Measurements from ENCODE around the gene TMEM139. TPM values are rescaled to one million over a fixed set of nuclear protein-coding genes. Genes with fewer than 3 reads are reported as not detected.
A peak's percentile ranks its signal among the peaks of the same experiment; 100 is the strongest.

TMEM139 gene
- total and polyA plus RNA-seq, 2 experiments from 2014 or later, result 15.6 to 19.8 TPM

GRCh38 chr7:143240291-143241168 lies 44.2 kb upstream of the TMEM139 start:
- Histone ChIP-seq H3K27ac (peak overlapping the region; percentile 21), H2AFZ (peak overlapping the region; percentile 13), H3K4me3 (no peak overlapping the region), H3K36me3 (replicated peaks; ENCODE audit: insufficient read depth, low read depth) (no peaks in the 10 kb centered on the region), H3K4me1 (ENCODE audit: insufficient read depth) (peaks cover 3% of the 10 kb centered on the region), H3K9me2 (replicated peaks; ENCODE audit: insufficient read depth) (no peaks in the 10 kb centered on the region), H3K9me3 (ENCODE audit: low read depth) (peaks cover 5% of the 10 kb centered on the region), H3K4me2 (peak overlapping the region; percentile 59), H4K20me1 (ENCODE audit: insufficient read depth, poor library complexity, severe bottlenecking) (no peaks in the 10 kb centered on the region), H3K27me3 (no peaks in the 10 kb centered on the region), H3K79me2 (no peaks in the 10 kb centered on the region)
- no peak for TF ChIP-seq EZH2phosphoT487 (IDR thresholded peaks at IDR 0.05; ENCODE audit: low read depth, severe bottlenecking, unreplicated experiment)
- TF ChIP-seq, protein P1, sequence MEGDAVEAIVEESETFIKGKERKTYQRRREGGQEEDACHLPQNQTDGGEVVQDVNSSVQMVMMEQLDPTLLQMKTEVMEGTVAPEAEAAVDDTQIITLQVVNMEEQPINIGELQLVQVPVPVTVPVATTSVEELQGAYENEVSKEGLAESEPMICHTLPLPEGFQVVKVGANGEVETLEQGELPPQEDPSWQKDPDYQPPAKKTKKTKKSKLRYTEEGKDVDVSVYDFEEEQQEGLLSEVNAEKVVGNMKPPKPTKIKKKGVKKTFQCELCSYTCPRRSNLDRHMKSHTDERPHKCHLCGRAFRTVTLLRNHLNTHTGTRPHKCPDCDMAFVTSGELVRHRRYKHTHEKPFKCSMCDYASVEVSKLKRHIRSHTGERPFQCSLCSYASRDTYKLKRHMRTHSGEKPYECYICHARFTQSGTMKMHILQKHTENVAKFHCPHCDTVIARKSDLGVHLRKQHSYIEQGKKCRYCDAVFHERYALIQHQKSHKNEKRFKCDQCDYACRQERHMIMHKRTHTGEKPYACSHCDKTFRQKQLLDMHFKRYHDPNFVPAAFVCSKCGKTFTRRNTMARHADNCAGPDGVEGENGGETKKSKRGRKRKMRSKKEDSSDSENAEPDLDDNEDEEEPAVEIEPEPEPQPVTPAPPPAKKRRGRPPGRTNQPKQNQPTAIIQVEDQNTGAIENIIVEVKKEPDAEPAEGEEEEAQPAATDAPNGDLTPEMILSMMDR (IDR thresholded peaks at IDR 0.05; ENCODE audit: poor library complexity), result peak; percentile 96
- 19% methylated on average over 9 of the region's 9 CpGs for WGBS (ENCODE audit: low lambda C conversion rate, missing lambda C conversion rate)
- peak; percentile 87 for DNase-seq (ENCODE audit: low spot score)

DNA sequence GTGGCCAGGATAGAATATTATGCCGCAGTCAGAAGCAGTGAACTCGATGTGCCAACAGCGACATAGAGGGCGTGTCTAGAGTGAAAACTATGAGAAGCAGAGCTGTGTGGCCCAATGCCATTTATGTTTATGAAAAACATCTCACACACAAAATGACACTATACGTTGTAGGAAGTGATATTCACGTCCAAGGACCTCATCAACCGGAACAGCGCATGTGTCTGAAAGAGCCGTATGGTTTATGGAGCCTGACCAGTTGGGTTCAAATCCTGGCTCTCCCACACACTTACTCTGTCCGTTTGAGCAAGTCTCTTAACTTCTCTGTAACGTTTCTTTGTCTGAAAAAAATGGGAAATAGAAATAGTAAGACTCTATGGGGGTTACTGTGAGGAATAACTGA lies 42.5 kb upstream of the TMEM139 start:
- Histone ChIP-seq H3K4me2 (no peak overlapping the region), H3K79me2 (no peaks in the 10 kb centered on the region), H3K4me3 (no peak overlapping the region), H3K9me3 (ENCODE audit: low read depth) (no peaks in the 10 kb centered on the region), H3K36me3 (replicated peaks; ENCODE audit: insufficient read depth, low read depth) (no peaks in the 10 kb centered on the region), H3K27me3 (no peaks in the 10 kb centered on the region), H3K9me2 (replicated peaks; ENCODE audit: insufficient read depth) (no peaks in the 10 kb centered on the region), H3K4me1 (ENCODE audit: insufficient read depth) (peaks cover 3% of the 10 kb centered on the region), H4K20me1 (ENCODE audit: insufficient read depth, poor library complexity, severe bottlenecking) (no peaks in the 10 kb centered on the region), H3K27ac (no peak overlapping the region), H2AFZ (no peak overlapping the region)
- DNase-seq (ENCODE audit: low spot score), result no peak
- TF ChIP-seq EZH2phosphoT487 (IDR thresholded peaks at IDR 0.05; ENCODE audit: low read depth, severe bottlenecking, unreplicated experiment) (no peak), EZH2 (IDR thresholded peaks at IDR 0.05; ENCODE audit: borderline replicate concordance) (no peak)
- TF ChIP-seq, protein P1 (IDR thresholded peaks at IDR 0.05; ENCODE audit: poor library complexity), result no peak
- 91% methylated on average over 11 of the region's 11 CpGs for WGBS (ENCODE audit: low lambda C conversion rate, missing lambda C conversion rate)

DNA sequence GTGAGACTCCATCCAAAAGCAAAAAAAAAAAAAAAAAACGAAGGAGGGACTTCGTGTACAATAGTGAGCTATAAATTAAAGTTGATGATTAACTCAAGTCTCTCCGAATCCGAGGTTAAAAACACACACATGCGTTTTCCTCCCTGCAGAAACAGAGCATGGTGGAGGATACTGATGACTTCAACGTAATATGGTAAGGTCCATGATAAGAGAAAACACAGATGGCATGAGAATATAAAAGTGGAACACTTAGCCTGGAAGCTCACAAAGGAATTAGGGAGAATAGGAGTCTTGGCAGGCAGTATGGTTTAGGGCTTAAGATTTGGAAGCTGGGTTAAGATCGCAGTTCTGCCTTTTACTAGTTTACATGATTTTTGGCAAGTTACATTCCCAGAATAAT lies 41.6 kb upstream of the TMEM139 start:
- Histone ChIP-seq H3K4me2 (peak overlapping the region; percentile 44), H3K4me1 (ENCODE audit: insufficient read depth) (peaks cover 4% of the 10 kb centered on the region), H3K4me3 (no peak overlapping the region), H4K20me1 (ENCODE audit: insufficient read depth, poor library complexity, severe bottlenecking) (no peaks in the 10 kb centered on the region), H3K27me3 (no peaks in the 10 kb centered on the region), H3K9me3 (ENCODE audit: low read depth) (no peaks in the 10 kb centered on the region), H3K79me2 (no peaks in the 10 kb centered on the region), H2AFZ (no peak overlapping the region), H3K27ac (peak overlapping the region; percentile 57), H3K9me2 (replicated peaks; ENCODE audit: insufficient read depth) (no peaks in the 10 kb centered on the region), H3K36me3 (replicated peaks; ENCODE audit: insufficient read depth, low read depth) (no peaks in the 10 kb centered on the region)
- 46% methylated on average over 7 of the region's 7 CpGs for WGBS (ENCODE audit: low lambda C conversion rate, missing lambda C conversion rate)
- no peak for TF ChIP-seq EZH2 (IDR thresholded peaks at IDR 0.05; ENCODE audit: borderline replicate concordance)
- TF ChIP-seq EZH2phosphoT487 (IDR thresholded peaks at IDR 0.05; ENCODE audit: low read depth, severe bottlenecking, unreplicated experiment), result no peak
- TF ChIP-seq, protein P1 (IDR thresholded peaks at IDR 0.05; ENCODE audit: poor library complexity), result no peak
- DNase-seq (ENCODE audit: low spot score), result no peak
